NOMO-1 (cell line): ENCODE results near the gene ALKBH4.
"Not testable (repeated sequence)": the region's sequence is repeated elsewhere in the genome, so short reads cannot be mapped to it uniquely, and the experiment has no call there.

ENCODE experiments used
- DNase-seq, 2 experiments: peaks; one replicate each; lab custom pipeline; 2025; ENCODE audit not compliant: unreplicated experiment in 2 of 2; lab: John Stamatoyannopoulos, UW

The ALKBH4 gene, protein sequence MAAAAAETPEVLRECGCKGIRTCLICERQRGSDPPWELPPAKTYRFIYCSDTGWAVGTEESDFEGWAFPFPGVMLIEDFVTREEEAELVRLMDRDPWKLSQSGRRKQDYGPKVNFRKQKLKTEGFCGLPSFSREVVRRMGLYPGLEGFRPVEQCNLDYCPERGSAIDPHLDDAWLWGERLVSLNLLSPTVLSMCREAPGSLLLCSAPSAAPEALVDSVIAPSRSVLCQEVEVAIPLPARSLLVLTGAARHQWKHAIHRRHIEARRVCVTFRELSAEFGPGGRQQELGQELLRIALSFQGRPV

DNA sequence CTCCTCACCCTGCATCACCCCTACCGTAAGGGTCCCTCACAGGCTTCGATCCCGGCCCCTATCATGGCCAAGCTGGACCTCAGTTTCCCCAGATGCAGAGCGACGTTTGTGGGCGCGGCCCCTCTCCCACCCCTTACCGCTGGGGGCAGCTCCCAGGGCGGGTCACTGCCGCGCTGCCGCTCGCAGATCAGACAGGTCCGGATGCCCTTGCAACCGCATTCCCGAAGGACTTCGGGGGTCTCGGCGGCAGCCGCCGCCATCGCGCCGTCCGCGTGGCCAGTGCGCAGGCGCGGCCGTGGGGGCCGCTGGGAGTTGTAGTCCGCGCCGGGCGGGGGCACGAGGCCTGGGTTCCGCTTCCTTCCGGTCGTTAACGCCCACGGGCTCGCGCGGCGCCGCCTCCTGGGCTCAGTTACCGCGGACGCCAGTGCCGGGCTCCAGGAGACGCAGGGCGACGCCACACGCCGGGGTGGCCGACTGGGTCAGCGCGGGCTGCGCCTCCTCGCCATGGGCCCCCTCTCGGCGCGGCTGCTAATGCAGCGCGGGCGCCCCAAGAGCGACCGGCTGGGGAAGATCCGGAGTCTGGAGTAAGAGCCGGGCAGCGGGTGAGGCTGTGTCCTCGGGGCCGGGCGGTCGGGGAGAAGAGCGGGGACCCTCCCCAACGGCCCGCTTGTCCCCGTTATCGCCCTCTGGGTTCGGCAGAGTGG is at the start of gene ALKBH4, which contains the start of gene LRWD1:
ALKBH4 (minus strand) TSS at position 287 of the 704 bp plus-strand sequence; CDS start at position 260, 27 bp downstream.
LRWD1 (plus strand) TSS at position 408 of the 704 bp plus-strand sequence; CDS start at position 505, 97 bp downstream.
- peak; percentile 52 to 77 for DNase-seq

DNA sequence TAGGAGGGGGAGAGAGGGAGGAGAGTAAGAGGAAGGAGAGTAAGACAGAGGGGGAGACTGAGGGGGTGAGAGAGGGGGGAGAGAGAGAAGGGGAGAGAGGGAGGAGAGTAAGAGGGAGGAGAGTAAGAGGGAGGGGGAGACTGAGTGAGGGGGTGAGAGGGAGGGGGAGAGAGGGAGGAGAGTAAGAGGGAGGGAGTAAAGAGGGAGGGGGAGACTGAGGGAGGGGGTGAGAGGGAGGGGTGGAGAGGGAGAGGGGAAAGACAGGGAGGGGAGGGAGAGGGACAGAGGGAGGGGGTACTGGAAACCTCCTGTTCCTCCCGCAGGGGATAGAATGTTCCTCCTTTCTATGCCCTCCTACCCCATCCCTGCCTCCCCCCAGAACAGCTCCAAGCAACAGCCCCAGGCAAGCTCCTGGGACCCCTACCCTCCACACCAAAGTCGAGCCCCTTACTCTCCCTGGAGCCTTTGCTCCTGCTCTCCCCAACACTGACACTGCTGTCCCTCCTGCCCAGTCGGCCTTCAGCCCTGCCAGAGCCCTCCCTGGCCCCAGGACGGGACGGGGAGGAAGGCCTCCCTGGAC is 48.1 kb upstream of the ALKBH4 start:
- not testable (repeated sequence) for DNase-seq

DNA sequence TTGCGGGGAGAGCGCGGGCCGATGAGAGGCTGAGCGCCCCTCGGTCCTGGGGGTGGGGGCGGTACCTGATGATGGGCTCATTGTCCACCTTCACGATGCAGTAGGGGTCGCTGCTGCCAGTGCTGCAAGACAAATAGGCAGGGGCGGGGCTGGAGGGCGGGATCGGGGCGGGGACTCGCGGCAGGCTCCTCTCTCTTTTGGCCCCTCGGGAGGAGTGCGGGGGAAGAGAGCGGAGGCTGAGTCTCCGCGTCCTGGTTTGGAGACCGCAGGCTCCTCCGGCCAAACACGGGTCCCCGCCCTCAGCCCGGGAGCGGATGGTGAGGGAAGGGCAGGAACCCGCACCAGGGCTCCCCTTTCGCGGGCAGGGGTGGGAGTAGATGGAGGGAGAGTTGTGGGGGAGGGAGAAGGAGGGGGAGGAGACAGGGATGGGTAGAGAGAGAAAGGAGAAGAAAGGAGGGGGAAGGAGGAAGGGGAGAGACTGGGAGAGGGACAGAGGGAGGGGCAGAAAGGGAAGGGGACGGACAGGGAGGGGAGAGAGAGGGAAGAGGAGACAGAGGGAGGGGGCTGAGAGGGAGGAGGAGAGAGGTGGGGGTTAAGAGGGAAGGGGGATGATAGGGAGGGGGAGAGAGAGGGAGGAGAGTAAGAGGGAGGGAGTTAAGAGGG is 47.3 kb upstream of the ALKBH4 start:
- DNase-seq = not testable (repeated sequence)

DNA sequence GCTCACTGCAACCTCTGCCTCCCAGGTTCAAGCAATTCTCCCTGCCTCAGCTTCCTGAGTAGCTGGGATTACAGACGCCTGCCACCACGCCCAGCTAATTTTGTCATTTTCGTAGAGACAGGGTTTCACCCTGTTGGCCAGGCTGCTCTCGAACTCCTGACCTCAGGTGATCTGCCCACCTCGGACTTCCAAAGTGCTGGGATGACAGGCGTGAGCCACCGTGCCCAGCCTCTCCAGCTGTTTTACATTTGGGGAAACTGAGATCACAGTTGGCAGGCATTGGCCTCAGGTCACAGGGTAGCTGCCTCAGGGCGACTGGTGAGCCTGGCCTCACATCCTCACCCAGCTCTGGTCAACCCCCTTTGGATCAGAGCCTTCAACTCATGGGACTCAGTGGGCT is 45.9 kb upstream of the ALKBH4 start:
- not testable (repeated sequence) for DNase-seq

DNA sequence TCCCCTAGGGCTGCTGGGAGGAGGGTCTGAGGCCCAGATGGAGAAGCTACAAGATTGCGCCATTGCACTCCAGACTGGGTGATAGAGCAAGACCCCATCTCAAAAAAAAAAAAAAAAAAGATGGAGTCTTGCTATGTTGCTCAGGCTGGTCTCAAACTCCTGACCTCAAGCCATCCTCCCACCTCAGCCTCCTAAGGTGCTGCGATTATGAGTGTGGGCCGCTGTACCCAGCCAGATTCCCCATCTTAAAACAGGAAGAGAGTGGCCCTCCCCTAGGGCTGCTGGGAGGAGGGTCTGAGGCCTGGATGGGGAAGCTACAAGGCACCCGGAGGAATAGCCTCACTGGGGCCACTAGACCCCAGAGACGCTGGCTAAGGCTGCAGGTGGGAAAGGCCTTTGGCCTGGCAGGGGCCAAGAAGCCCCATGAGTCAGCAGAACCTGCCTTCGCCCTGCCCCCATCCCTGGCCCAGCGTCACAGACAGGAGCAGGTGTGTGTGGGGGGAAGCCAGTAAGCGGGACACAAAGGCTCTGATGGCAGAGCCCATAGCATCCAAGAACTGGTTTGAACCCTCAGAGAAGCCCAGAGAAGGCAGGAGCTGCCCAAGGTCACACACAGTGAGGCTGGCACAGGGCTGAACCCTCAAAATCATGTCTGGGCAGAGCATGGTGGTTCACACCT is 42.9 kb upstream of the ALKBH4 start:
- DNase-seq = not testable (repeated sequence)

DNA sequence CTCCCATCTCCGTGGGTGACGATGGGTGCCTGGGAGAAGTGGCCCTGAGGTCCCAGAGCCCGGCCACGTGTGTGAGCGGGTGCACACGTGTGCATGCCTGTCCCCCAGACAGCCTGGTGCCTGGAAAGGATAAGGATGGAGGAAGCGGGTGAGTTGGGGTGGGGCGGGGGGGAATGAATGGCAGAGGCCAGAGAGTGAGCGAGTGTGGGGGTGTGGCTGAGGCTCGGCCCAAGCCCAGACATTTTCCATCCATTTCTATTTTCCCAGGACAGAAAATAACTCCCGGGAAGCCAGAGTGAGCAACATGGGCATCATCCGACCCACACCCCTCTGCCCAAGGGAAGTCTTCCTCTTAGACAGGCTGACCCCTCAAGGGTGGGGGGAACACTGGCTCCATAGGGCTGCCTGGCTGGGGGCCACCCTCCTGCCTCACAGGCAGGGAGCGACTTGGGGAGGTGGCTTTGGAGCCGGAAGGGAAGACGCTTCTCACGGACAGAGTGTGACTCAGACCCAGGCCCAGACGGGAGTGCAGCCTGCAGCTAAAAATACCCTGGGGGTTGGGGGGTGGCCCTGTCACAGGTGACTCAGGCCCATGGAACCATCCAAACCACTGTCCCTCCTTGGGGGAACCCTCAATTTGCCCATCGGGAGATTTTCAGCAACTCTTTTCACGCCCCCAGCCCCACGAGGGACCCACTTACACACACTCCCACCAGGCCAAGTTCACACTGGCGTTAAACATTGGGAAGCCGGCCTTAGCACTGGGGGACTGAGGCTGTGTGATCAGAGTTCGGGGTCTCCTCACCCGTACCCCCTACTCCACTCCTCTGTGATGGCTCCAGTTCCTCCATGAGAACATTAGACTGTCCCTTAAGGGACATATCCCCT is 40.9 kb upstream of the ALKBH4 start:
- DNase-seq = not testable (repeated sequence)

DNA sequence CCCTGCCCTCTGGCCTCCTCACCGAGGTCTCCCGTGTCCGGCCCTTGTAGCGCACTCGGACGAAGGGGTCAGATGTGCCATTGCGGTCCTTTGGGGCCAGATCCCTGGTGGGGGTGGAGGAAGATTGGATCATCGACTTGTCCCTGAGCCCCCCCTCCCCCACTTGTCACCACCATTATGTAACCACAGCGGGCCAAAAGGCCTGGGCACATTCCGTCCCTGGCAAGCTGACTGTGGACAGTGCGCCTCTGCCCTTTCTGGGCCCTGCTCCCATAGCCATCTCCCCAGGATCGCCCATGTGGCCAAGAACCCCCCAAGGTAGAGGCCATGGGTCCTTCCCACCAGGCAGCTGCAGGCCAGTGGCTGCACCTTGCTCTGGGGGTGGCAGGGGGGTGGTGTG is 38.5 kb upstream of the ALKBH4 start:
- not testable (repeated sequence) for DNase-seq

DNA sequence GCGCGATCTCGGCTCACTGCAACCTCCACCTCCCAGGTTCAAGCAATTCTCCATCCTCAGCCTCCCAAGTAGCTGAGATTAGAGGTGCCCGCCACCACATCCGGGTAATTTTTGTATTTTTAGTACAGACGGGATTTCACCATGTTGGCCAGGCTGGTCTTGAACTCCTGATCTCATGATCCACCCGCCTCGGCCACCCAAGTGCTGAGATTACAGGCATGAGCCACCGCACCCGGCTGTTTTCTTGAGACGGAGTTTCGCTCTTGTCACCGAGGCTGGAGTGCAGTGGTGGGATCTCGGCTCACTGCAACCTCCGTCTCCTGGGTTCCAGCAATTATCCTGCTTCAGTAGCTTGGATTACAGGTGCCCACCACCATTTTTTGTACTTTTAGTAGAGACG is 33.7 kb upstream of the ALKBH4 start:
- DNase-seq = not testable (repeated sequence)

DNA sequence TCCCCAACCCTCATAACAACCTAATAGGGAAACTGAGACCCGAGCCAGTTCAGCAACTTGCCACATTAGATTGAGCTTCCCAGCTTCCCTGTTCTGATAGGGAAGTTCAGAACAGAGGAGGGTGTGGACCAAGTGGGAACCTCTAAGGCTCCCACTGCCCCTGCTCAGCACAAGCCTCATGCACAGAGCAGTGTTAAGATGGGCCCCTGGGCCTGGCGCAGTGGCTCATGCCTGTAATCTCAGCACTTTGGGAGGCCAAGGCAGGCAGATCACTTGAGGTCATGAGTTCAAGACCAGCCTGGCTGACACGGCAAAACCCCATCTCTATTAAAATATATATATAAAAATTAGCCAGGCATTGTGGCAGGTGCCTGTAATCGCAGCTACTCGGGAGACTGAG is 32.6 kb upstream of the ALKBH4 start:
- DNase-seq = not testable (repeated sequence)

DNA sequence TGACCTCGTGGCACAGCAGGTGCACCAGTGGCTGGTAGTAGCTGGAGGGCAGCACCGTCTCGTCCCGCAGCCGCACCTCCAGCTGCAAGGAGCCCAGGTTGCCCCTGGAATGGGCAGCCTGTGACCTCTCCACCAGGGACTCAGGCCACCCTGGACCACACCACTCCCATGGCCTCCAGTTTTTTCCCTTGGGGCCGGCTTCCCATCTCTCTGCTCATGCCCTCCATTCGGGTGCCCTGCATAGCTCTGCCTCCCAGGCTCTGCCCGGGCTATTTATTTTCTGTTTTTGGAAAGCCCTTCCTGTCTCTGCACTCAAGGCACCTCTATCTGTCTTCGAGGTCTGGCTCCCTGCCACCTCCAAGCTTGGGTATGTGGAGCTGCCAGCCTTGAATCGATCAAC is 32.2 kb upstream of the ALKBH4 start:
- not testable (repeated sequence) for DNase-seq

DNA sequence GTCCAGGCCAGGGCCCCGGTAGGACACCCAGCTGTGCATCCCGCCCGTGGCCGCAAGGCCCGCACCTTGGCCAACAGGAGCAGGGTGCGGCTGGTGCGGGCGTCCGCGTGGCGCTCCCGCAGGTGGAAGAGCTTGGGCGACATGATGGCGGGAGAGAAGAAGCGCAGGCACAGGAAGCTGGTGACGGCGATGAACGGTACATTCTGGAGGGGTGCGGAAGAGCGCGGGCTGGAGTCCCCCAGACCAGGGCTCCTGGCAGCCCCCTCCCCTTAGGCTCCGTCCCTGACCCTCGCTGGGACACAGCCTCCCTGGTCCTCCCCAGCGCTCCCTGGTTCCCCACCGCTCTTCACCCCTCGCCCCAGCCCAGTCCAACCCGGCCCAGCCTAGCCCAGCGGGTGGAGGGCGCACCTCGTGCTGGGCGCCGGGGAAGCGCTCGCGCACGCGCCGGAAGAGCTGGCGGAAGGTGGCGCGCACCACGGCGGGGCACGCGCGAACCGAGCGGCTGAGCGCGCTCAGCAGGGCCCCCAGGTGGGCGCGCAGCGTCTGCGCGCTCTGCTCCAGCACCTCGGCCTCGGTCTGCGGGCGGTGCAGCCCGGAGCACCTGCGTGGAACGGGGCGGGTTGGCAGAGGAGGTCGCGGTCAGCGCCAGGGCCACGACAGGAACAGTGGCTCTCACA is 29.9 kb upstream of the ALKBH4 start:
- not testable (repeated sequence) for DNase-seq

DNA sequence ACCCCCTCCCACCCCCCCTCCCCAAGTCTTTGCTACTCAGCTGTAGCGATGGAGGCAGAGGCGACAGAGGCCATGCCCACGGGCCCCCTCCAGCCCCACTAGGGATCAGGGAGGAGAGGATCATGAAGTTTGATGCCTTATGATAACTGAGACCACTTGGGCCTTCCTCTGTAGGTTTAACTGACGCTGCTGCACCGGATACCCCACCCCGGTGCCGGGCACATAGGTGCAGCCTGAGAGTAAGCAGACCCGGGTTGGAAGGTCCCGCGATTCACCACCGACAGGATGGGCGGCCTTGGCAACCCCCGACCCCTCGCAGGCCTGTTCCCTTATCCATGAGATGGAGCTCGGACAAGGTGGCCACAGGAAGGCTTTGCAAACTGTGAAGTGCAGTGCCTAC is 29.4 kb upstream of the ALKBH4 start:
- DNase-seq = not testable (repeated sequence)

DNA sequence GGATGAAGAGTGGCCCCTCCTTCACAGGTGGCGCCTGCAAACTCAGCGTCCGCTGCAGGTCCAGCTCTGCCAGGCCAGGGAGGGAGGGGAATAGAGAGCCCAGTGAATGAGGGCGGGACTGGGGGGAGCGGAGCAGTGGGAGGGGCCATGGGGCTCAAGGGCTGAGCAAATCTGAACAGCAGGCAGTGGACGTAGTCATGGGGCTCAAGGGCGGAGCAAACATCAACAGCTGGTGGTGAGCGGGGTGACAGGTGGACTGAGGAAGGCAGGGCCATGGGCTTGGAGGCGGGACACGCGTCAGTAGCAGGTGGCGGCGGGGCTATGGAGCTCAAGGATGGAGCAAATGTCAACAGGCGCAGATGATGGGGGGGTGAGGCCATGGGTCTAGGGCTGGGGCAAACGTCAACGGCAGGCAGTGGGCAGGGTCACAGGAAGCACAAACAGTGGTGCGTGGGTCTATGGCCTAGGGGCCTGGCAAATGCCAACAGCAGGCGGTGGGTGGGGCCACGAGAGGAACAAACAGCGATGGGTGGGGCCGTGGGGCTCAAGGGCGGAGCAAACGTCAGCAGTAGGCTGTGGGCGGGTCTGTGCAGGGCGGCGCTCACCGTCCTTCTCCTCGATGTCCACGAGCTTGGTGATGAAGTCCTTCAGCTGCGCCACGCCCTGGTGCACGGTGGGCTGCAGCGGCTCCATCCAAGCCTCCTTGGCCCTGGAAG is 28.7 kb upstream of the ALKBH4 start:
- DNase-seq = not testable (repeated sequence)

DNA sequence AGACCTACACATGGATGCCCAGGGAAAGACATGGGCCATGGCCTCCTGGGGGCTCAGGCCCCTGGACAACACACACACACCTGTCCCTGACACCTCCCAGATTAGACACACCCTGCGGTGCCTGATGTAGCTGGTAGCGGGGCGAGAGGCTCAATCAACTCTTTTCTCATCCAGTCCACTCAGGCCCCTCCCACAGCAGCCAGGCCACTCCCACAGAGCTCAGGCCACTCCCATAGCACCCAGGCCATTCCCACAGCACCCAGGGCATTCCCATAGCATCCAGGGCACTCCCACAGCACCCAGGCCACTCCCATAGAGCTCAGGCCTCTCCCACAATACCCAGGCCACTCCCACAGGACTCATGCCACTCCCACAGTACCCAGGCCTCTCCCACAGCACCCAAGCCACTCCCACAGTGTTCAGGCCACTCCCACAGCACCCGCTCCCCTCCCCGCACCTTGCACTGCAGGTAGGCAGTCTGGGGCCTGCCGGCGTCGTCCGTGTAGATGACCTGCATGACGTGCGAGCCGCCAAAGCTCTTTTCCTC is 25.9 kb upstream of the ALKBH4 start:
- not testable (repeated sequence) for DNase-seq

DNA sequence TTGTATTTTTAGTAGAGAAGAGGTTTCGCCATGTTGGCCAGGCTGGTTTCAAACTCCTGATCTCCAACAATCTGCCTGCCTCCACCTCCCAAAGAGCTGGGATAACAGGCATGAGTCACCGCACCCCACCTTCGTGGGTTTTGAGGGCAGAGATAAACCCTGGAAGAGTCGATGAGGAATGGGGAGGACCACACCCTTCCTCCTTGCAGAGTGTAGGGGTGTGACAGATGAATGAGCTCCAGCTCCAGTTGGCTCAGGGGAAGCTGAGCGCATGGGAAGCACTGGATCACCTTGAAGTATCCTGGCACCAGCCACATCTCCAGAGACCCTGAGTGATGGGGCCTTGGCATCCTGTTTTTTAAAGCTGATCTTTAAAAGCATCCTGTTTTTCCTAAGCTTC is 19.7 kb upstream of the ALKBH4 start:
- DNase-seq = not testable (repeated sequence)

DNA sequence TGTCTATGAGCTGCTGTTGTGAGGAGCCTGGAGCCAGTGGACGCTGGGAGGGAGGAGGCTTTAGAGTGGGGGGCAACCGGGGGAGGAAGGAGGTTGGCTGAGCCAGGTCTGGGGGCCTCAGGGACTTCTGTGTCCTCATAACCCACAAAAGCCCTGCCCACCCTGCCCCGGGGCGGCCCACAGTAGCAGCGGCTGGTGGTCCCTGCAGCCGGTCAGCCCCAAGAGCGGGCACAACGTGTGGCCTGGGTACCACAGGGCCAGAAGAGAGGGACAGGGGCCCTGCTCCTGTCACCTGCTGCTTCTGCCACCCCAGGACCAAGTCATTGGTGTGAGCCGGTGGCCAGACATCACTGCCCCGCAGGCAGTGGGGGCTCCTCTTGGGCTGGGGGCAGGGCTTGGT is 17.3 kb upstream of the ALKBH4 start:
- DNase-seq = not testable (repeated sequence)

DNA sequence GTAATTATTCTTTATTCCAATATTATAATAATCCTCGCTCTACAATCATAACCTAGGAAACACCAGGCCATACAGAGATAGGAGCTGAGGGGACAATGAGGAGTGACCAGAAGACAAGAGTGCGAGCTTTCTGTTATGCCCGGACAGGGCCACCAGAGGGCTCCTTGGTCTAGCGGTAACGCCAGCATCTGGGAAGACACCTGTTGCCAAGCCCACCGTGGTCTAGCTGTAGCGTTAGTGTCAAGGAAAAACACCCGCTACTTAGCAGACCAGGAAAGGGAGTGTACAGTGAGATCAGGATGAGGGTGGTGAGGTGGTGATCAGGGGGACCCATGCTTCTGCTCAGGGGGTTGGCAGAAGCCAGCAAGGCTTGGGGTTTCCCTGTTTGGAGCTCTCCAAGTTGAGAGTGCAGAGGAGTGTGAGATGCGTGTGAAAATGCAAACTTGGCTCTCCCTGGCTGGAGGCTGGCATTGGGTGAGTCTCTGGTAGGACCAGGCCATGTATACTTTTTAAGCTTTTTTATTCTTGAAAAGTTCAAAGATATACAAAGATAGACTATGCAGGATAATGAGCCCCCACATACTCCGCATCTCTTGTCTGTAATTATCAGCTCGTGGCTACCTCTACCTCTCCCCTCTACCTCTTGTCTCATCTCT is 15.4 kb upstream of the ALKBH4 start:
- DNase-seq = not testable (repeated sequence)

DNA sequence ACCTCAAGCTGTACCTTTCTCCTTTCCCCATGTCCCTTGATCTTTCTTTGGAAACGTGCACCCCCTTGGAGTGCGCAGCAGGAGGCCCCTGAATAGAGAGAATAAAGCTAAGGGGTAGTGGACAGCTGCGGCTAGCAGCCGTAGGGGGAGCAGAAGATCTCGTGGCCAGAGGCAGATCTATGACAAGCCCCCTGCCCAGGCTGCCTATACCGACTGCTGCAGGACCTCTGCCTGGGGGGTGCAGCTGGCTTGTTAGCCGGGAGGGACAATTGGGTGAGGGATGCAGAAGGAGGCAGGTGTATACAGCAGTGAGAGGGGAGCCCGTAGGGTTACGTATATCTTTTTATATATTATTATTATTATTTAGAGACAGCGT is 14.5 kb upstream of the ALKBH4 start:
- DNase-seq = not testable (repeated sequence)
